ENCODE results near the gene SRGAP3. TPM values are rescaled to one million over a fixed set of nuclear protein-coding genes. Genes with fewer than 3 reads are reported as not detected.
A peak's percentile ranks its signal among the peaks of the same experiment; 100 is the strongest.

Gene SRGAP3
- total and polyA plus RNA-seq, 2 experiments from 2014 or later = 6.0 to 15.7 TPM

- H3K4me1 ChIP-seq (ENCODE audit: low read depth) = peaks cover 9% of the 10 kb centered on the region
- H3K36me3 ChIP-seq = no peaks in the 10 kb centered on the region
- no peak overlapping the region for H3K4me3 ChIP-seq
- no peaks in the 10 kb centered on the region for H3K9me3 ChIP-seq (ENCODE audit: low read depth)
- no peak for DNase-seq (ENCODE audit: low read depth in 1 of 2, low spot score in 1 of 2)
- no peak overlapping the region for H3K27ac ChIP-seq
- peaks cover 4% of the 10 kb centered on the region for H3K27me3 ChIP-seq
- TF ChIP-seq, protein P1, sequence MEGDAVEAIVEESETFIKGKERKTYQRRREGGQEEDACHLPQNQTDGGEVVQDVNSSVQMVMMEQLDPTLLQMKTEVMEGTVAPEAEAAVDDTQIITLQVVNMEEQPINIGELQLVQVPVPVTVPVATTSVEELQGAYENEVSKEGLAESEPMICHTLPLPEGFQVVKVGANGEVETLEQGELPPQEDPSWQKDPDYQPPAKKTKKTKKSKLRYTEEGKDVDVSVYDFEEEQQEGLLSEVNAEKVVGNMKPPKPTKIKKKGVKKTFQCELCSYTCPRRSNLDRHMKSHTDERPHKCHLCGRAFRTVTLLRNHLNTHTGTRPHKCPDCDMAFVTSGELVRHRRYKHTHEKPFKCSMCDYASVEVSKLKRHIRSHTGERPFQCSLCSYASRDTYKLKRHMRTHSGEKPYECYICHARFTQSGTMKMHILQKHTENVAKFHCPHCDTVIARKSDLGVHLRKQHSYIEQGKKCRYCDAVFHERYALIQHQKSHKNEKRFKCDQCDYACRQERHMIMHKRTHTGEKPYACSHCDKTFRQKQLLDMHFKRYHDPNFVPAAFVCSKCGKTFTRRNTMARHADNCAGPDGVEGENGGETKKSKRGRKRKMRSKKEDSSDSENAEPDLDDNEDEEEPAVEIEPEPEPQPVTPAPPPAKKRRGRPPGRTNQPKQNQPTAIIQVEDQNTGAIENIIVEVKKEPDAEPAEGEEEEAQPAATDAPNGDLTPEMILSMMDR (IDR thresholded peaks at IDR 0.05; ENCODE audit: low read depth, low read length) = no peak
Measured at GRCh38 chr3:9098716-9099675, 150.4 kb downstream of the SRGAP3 start.

DNA sequence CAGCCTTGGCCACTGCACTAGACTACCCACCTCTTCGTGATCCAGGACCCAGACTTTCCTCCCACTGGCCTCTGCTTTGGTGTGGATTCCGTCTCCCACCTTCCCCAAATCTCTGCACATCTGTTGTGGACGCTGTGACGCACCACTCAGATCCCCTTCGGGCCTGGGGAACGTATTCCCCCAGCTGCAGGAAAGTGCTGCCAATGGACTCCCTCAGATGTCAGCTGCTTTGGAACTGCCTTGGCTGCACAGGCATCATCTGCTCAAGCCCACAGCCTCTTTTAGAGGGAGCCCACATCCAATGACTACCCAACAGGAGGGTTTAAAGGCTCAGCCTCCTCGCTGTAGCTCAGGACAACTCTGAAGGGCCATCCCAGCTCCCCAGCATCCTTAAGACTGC lies 152.0 kb downstream of the SRGAP3 start:
- H3K4me3 ChIP-seq = no peak overlapping the region
- peaks cover 5% of the 10 kb centered on the region for H3K4me1 ChIP-seq (ENCODE audit: low read depth)
- DNase-seq (ENCODE audit: low read depth in 1 of 2, low spot score in 1 of 2) = no peak
- no peak overlapping the region for H3K27ac ChIP-seq
- TF ChIP-seq, protein P1 (IDR thresholded peaks at IDR 0.05; ENCODE audit: low read depth, low read length) = no peak
- H3K36me3 ChIP-seq = no peaks in the 10 kb centered on the region
- H3K9me3 ChIP-seq (ENCODE audit: low read depth) = no peaks in the 10 kb centered on the region
- H3K27me3 ChIP-seq = peaks cover 4% of the 10 kb centered on the region

GRCh38 chr3:9091486-9092235 lies 157.8 kb downstream of the SRGAP3 start:
- H3K4me1 ChIP-seq (ENCODE audit: low read depth) = no peaks in the 10 kb centered on the region
- H3K27ac ChIP-seq = no peak overlapping the region
- DNase-seq (ENCODE audit: low read depth in 1 of 2, low spot score in 1 of 2) = no peak
- no peaks in the 10 kb centered on the region for H3K9me3 ChIP-seq (ENCODE audit: low read depth)
- TF ChIP-seq, protein P1 (IDR thresholded peaks at IDR 0.05; ENCODE audit: low read depth, low read length) = no peak
- no peaks in the 10 kb centered on the region for H3K27me3 ChIP-seq
- H3K4me3 ChIP-seq = no peak overlapping the region
- H3K36me3 ChIP-seq = no peaks in the 10 kb centered on the region

GRCh38 chr3:9088441-9089353 lies 160.7 kb downstream of the SRGAP3 start:
- Histone ChIP-seq H3K27ac (no peak overlapping the region), H3K36me3 (no peaks in the 10 kb centered on the region), H3K27me3 (no peaks in the 10 kb centered on the region), H3K9me3 (ENCODE audit: low read depth) (no peaks in the 10 kb centered on the region), H3K4me3 (no peak overlapping the region), H3K4me1 (ENCODE audit: low read depth) (no peaks in the 10 kb centered on the region)
- TF ChIP-seq, protein P1 (IDR thresholded peaks at IDR 0.05; ENCODE audit: low read depth, low read length) = no peak
- peak in 1 of 2 donors; percentile 78 for DNase-seq (ENCODE audit: low read depth in 1 of 2, low spot score in 1 of 2)
